B cell (primary cell): ENCODE data around the gene IFNLR1. TPM values are rescaled to one million over a fixed set of nuclear protein-coding genes. Genes with fewer than 3 reads are reported as not detected.
A peak's percentile ranks its signal among the peaks of the same experiment; 100 is the strongest.

Experiments
- ATAC-seq: fragments of 200-7000 bp; cut with Tn5 transposase; one replicate; pipeline ENCODE4 v1.10.0; 2021; ENCODE audit warnings: low read depth, mild to moderate bottlenecking, moderate number of reproducible peaks, moderate library complexity
- CTCF ChIA-PET: fragments of 350-600 bp; sonication (Branson Sonifier 250); formaldehyde crosslinking; loops from one replicate; lab custom pipeline; 2021; ENCODE audit warnings: antibody characterized with exemption, inconsistent platforms; lab: Charles Lee
- POLR2A ChIA-PET: fragments of 350-600 bp; sonication (Branson Sonifier 250); formaldehyde crosslinking; loops from one replicate; lab custom pipeline; 2021; ENCODE audit warnings: antibody characterized with exemption; lab: Charles Lee
- DNase-seq: peaks from one replicate; pipeline ENCODE4 v3.0.0; 2013
- H2AFZ ChIP-seq: 2 replicates; pipeline ENCODE4 v1.6.1; 2012; ENCODE audit warnings: mild to moderate bottlenecking, low read depth, low read length; ENCODE audit not compliant: insufficient read depth, poor library complexity, severe bottlenecking
- H3K27ac ChIP-seq, 2 donors: 1 replicate in 1 of 2; 2 replicates in 1 of 2; pipeline ENCODE4 v1.5.1; 2012 to 2013; ENCODE audit warnings: low read length in 2 of 2, mild to moderate bottlenecking in 2 of 2, moderate library complexity in 1 of 2
- H3K27me3 ChIP-seq, 4 experiments: fragments of 200-600 bp in 1 of 4; sonication (generic) in 1 of 4; replicated peaks in 1 of 4; 1 replicate in 2 of 4; 2 replicates in 2 of 4; pipeline versions ENCODE4 v1.6.1 to v1.7.0; 2013 to 2016; ENCODE audit warnings: low read length in 3 of 4, mild to moderate bottlenecking in 2 of 4, mixed read lengths in 1 of 4, moderate library complexity in 1 of 4; ENCODE audit not compliant: insufficient read depth in 4 of 4, control insufficient read depth in 3 of 4; ENCODE audit errors: control extremely low read depth in 1 of 4
- H3K36me3 ChIP-seq, 2 experiments: replicated peaks in 1 of 2; 1 replicate in 1 of 2; 2 replicates in 1 of 2; pipeline versions ENCODE4 v1.6.1 to v1.7.1; 2013; ENCODE audit warnings: low read length in 1 of 2; ENCODE audit not compliant: insufficient read depth in 2 of 2, control insufficient read depth in 1 of 2; ENCODE audit errors: control extremely low read depth in 1 of 2, extremely low read depth in 1 of 2
- H3K4me1 ChIP-seq, 2 donors: fragments of 200-600 bp in 1 of 2; sonication (generic) in 1 of 2; 1 replicate in 1 of 2; 2 replicates in 1 of 2; pipeline versions ENCODE4 v1.5.1 to v1.6.1; 2013 to 2017; ENCODE audit warnings: low read length in 2 of 2; ENCODE audit not compliant: control insufficient read depth in 2 of 2, insufficient read depth in 2 of 2
- H3K4me2 ChIP-seq: replicated peaks from 2 replicates; pipeline ENCODE3; 2012; ENCODE audit warnings: mild to moderate bottlenecking, low read depth, low read length; ENCODE audit not compliant: poor library complexity, severe bottlenecking
- H3K4me3 ChIP-seq, 5 experiments: fragments of 200-600 bp in 1 of 5; sonication (generic) in 1 of 5; 1 replicate in 3 of 5; 2 replicates in 2 of 5; pipeline versions ENCODE4 v1.5.1 to v1.7.0; 2011 to 2016; ENCODE audit warnings: low read length in 4 of 5, mild to moderate bottlenecking in 4 of 5, low read depth in 2 of 5, control low read depth in 1 of 5, moderate library complexity in 1 of 5; ENCODE audit not compliant: insufficient read depth in 1 of 5; ENCODE audit errors: control extremely low read depth in 1 of 5, extremely low read depth in 1 of 5
- H3K79me2 ChIP-seq: fragments of 200-600 bp; sonication (generic); one replicate; pipeline ENCODE4 v1.6.0; 2016; ENCODE audit warnings: low read length; ENCODE audit not compliant: control insufficient read depth, insufficient read depth
- H3K9ac ChIP-seq: fragments of 200-600 bp; sonication (generic); 2 replicates; pipeline ENCODE4 v1.6.1; 2017; ENCODE audit warnings: mild to moderate bottlenecking, low read length, moderate library complexity
- H3K9me3 ChIP-seq, 3 donors: one replicate each; pipeline versions ENCODE4 v1.6.1 to v1.7.1; 2013; ENCODE audit warnings: low read length in 2 of 3; ENCODE audit not compliant: control insufficient read depth in 2 of 3, insufficient read depth in 1 of 3; ENCODE audit errors: control extremely low read depth in 1 of 3
- H4K20me1 ChIP-seq: 2 replicates; pipeline ENCODE4 v1.6.0; 2012; ENCODE audit warnings: mild to moderate bottlenecking, low read length; ENCODE audit not compliant: insufficient read depth, control insufficient read depth, poor library complexity, severe bottlenecking
- H3K27ac Mint-ChIP-seq: one replicate; pipeline ENCODE4 v1.8.0; 2021; ENCODE audit warnings: mixed read lengths
- H3K27me3 Mint-ChIP-seq: one replicate; pipeline ENCODE4 v1.8.0; 2021; ENCODE audit warnings: mixed read lengths
- H3K4me1 Mint-ChIP-seq: one replicate; pipeline ENCODE4 v1.8.0; 2021; ENCODE audit warnings: mixed read lengths
- H3K4me3 Mint-ChIP-seq: one replicate; pipeline ENCODE4 v1.8.0; 2021; ENCODE audit warnings: mixed read lengths
- H3K9me3 Mint-ChIP-seq: one replicate; pipeline ENCODE4 v1.8.0; 2022; ENCODE audit warnings: mixed read lengths; ENCODE audit not compliant: insufficient read depth
- CTCF ChIP-seq: fragments of 200-600 bp; IDR thresholded peaks from one replicate; pipeline ENCODE4 v1.8.0; 2022; ENCODE audit warnings: antibody characterized with exemption, mild to moderate bottlenecking
- EZH2 ChIP-seq: IDR thresholded peaks from 2 replicates; pipeline ENCODE4 v1.6.1; 2012; ENCODE audit warnings: borderline replicate concordance, low read depth, mild to moderate bottlenecking, moderate library complexity, low read length; ENCODE audit not compliant: insufficient read depth, poor library complexity, severe bottlenecking
- WGBS: methylation state at CpG from one replicate; pipeline ENCODE4 v1.1.5; 2013; ENCODE audit warnings: missing lambda C conversion rate; ENCODE audit not compliant: insufficient coverage; 5-methylcytosine and 5-hydroxymethylcytosine counted together
- intact Hi-C: fragments of 100-400 bp; cut with micrococcal nuclease; formaldehyde crosslinking; loops from one replicate; pipeline ENCODE4 v1.10.0; 2022
- polyA plus RNA-seq: library from polyadenylated mRNA; depleted of rRNA; stranded (reverse); fragments of >200 nt; gene quantifications from 2 replicates; pipeline ENCODE4 v1.2.3, GENCODE V29; 2012
- total RNA-seq, 2 donors: library from RNA; stranded (reverse); fragments of 120-200 nt in 1 of 2; gene quantifications; 1 replicate in 1 of 2; 2 replicates in 1 of 2; pipeline versions ENCODE4 v1.2.3 to v1.2.4, GENCODE V29; 2013 to 2022

IFNLR1 gene
- total and polyA plus RNA-seq, 2 donors (not counting 1 experiment from before 2014, with no cell fraction given): 14.7 to 39.7 TPM

GRCh38 chr1:24215226-24215814, 28.2 kb upstream of the IFNLR1 start:
- no peak overlapping the region for H3K4me2 ChIP-seq
- Mint-ChIP-seq H3K27me3 (peaks cover 20% of the 10 kb centered on the region), H3K4me1 (no peaks in the 10 kb centered on the region), H3K9me3 (no peaks in the 10 kb centered on the region), H3K4me3 (no peak overlapping the region), H3K27ac (no peak overlapping the region)
- TF ChIP-seq CTCF: no peak
- no peak for TF ChIP-seq EZH2
- no peak overlapping the region for H2AFZ ChIP-seq
- no peaks in the 10 kb centered on the region for H4K20me1 ChIP-seq
- no peak overlapping the region for H3K9ac ChIP-seq
- intact Hi-C loops: no loop called here
- H3K79me2 ChIP-seq: no peaks in the 10 kb centered on the region
- H3K36me3 ChIP-seq: no peaks in the 10 kb centered on the region
- ChIA-PET POLR2A (interaction anchor here (0.7 kb wide), 1 partner anchor 448 kb away, joined by 3 read pairs; no protein-coding TSS in a partner anchor), CTCF (no interaction called here)
- WGBS: 92% methylated on average over 2 of the region's 6 CpGs
- DNase-seq (no peak), ATAC-seq (no peak)
- H3K4me1 ChIP-seq: no peaks in the 10 kb centered on the region
- H3K27me3 ChIP-seq: peaks cover 0 to 9% (median 4%) of the 10 kb centered on the region in 4 experiments
- no peak overlapping the region for H3K4me3 ChIP-seq
- H3K27ac ChIP-seq: no peak overlapping the region
- H3K9me3 ChIP-seq: peaks cover 0 to 18% (median 5%) of the 10 kb centered on the region in 3 donors

GRCh38 chr1:24212376-24212775, 25.3 kb upstream of the IFNLR1 start:
- WGBS: 100% methylated on average over 1 of the region's 2 CpGs
- Histone ChIP-seq H3K4me1 (no peaks in the 10 kb centered on the region), H4K20me1 (no peaks in the 10 kb centered on the region), H3K79me2 (no peaks in the 10 kb centered on the region), H3K27ac (peak overlapping the region in 1 of 2 donors; percentile 5), H2AFZ (no peak overlapping the region), H3K27me3 (peaks cover 0 to 7% (median 3%) of the 10 kb centered on the region in 4 experiments), H3K9ac (no peak overlapping the region), H3K9me3 (peaks cover 0 to 18% (median 5%) of the 10 kb centered on the region in 3 donors), H3K4me2 (no peak overlapping the region), H3K36me3 (no peaks in the 10 kb centered on the region), H3K4me3 (no peak overlapping the region)
- ATAC-seq (no peak), DNase-seq (no peak)
- Mint-ChIP-seq H3K27ac (no peak overlapping the region), H3K9me3 (no peaks in the 10 kb centered on the region), H3K4me1 (no peaks in the 10 kb centered on the region), H3K27me3 (peaks cover 20% of the 10 kb centered on the region), H3K4me3 (no peak overlapping the region)
- TF ChIP-seq EZH2 (no peak), CTCF (no peak)
- ChIA-PET POLR2A (no interaction called here), CTCF (interaction anchor here (2.3 kb wide), 1 partner anchor 13 kb away, joined by 7 read pairs; no protein-coding TSS in a partner anchor)
- intact Hi-C loops: no loop called here
